Glomerular endothelial cell (primary cell): ENCODE results near the gene ZNF654. TPM values are rescaled to one million over a fixed set of nuclear protein-coding genes. Genes with fewer than 3 reads are reported as not detected.
"Not testable (repeated sequence)": the region's sequence is repeated elsewhere in the genome, so short reads cannot be mapped to it uniquely, and the experiment has no call there.

ENCODE experiments used
- DNase-seq: peaks from one replicate; pipeline ENCODE4 v3.0.0-alpha.2; 2011; ENCODE audit warnings: low read depth, low spot score; ENCODE audit errors: extremely low read depth
- total RNA-seq: library from RNA; depleted of rRNA; stranded (reverse); fragments of >200 nt; gene quantifications from 2 replicates; pipeline ENCODE4 v1.2.3, GENCODE V29; 2015

The ZNF654 gene
- total RNA-seq, 1 donor from 2014 or later, result 12.7 TPM

DNA sequence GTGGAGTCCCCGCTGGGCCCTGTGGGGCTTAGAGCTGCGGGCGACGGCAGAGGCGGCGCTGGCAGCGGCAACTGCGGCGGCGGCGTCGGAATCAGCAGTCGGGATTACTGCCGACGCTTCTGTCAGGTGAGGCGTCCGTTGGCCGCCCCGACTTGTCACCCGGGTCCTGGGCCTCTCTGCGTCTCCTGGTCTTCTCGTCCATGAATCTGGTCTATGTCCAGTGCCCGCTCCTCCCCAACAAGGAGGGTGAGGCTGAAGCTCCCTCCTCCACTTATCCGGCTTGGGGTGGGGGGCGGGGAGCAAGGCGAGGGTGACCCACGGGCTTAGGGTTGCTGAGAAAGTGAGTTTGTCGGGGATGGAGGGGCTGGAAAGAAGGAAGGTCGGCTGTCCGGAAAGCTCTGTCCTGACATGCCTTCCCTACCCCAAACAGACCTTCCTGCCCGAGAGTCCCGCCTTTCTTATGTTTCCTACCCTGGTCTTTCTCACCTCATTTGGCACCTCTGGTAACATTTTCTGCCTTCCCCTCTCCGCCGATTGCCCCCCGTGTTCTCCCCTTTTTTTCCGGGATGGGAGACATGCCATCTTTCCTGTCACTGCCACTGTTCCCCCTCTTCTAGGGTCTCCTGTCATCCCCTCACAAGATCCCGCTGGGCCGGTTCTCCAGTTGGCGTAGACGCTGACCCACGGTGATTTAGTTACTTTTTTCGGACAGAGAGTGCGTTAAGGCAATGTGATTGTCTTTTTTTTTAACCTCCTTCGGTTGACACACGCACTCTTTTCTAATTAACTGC lies 520 bp downstream of the ZNF654 start:
- DNase-seq, result no peak

DNA sequence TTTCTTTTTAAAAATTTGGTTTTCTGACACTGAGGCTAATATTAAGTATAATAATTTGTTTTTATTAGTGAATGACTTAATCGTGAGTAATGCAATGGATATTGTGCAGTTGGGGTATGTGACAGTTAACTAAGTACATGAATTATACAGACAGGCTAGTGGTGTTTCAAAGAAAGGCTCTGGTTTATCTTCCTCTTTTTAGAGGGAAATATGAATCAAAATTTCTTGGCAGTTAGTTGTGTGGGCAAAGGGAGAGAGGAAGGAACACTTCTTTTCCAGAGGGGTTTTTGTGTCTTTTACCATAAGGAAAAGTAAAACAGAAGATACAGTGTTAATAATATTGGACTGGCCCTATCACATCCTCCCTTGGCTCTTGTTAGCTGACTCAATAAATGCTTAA lies 2.7 kb downstream of the ZNF654 start:
- DNase-seq, result no peak

DNA sequence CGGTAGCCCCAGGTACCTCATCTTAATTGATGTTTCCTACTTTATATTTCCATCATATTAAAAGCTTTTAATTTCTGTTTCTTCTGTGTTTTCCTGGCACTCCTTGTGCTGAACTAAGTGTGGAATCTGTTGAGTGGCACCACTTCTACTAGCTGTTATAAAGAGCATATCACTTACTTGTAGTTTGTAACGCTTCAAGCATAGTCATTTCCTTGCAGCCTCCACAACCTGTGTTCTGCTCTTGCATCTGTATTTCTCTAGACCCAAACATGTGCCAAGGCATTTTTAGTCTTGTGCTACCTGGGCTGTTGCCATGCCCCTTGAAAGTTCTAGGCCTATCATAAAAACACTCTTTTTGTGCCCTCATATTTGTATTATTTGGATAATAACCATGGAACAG lies 16.0 kb downstream of the ZNF654 start:
- DNase-seq, result no peak

DNA sequence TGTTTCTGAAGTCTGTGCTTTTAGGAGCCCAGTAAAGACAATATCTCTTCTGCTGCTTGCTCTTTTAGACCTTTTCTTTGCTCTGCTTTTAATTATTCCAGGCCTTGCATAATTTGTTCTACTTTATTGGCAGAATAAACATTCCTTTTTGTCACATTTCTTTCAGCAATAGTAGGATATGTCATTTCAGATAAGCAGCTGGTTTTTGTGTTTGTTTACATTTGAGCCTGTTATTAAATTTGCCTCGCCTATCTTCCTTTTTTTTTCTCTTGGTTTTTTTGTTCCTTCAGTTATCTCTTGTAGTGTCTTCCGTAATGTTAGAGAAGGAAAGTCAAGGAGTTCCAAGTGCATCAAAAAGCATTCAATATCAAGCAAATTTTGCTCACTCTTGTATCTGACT lies 16.4 kb downstream of the ZNF654 start:
- DNase-seq, result no peak

DNA sequence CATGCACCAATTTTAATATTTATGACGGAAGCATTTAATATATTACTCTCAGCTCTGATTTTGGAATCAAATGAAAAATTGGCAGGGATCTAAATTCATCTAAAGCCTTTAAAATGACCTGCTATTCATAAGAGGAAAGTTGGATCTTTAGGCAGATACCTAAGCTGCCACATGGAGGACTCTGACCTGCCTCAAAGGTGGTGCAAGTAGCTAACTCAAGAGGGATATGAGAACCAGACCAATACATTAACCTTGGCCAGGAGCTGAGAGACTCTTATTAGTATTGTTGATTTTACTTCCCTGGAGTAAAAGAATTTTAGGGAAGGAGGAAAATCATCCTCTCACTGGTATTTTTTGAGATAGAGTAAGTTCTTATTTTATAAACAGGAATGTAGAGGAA lies 17.7 kb downstream of the ZNF654 start:
- DNase-seq, result no peak

DNA sequence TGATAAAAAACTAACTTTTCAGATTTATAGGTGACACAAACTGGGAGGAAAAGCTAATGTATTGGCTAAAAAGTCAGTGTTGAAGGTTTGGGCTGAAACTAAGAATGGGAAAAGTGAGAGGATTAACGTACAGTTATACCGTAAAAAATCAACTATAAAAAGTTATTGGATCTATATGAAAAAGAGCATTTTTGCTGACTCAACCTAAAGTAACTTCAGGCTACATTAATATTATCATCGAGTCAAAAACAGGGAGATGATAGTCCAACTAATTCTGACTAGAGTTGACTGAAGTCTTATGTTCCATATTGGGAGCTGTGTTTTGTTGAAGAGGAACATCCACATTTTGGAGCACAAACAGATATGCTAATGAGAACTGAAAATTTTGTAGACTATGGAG lies 19.9 kb downstream of the ZNF654 start:
- DNase-seq, result no peak

DNA sequence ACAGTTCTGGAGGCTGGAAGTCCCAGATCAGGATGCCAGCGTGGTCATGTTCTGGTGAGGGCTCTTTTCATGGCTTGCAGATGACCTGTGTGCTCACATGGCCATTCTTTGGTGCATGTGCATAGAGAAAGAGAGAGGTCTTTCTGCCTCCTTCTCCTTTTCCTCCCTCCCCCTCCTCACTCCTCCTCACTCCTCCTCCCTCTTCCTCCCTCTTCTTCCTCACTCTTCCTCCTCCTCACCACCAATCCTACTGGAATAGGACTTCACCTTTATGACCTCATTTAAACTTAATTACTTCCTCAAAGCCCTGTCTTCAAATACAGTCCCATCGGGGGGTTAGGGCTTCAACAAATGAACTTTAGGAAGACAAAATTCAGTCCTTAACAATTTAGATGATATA lies 23.8 kb downstream of the ZNF654 start:
- DNase-seq, result no peak

DNA sequence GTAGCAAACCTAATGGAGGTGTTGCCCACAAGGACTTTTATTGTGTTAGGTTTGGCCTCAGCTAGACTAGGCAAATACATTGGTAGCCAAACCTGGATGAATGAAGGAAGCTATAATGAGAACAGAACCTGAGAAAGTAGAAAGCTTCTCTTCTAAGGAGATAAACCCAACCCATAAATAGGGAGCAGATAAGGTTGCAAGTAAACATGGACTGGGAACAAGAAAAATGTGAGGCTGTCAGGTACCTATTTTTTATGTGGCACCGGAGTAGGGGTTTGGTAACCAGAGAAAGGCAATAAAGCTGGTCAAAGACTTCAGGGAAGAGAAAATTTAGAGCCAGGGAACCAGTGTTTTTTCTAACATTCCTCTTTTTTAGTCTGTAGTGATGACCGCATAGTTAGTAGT lies 25.0 kb downstream of the ZNF654 start:
- DNase-seq, result no peak

DNA sequence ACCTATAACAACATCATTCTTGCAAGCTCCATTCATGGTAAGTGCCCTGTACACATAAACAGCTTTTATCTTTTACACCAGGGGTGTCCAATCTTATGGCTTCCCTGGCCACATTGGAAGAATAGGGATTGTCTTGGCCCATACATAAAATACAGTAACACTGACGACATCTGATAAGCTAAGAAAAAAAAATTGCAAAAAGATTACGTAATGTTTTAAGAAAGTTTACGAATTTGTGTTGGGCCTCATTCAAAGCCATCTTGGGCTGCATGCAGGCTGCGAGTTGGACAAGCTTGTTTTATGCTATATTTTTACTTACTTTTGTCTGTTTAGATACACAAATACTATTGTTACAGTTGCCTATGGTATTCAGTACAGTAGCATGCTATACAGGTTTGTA lies 31.6 kb downstream of the ZNF654 start:
- no peak for DNase-seq

DNA sequence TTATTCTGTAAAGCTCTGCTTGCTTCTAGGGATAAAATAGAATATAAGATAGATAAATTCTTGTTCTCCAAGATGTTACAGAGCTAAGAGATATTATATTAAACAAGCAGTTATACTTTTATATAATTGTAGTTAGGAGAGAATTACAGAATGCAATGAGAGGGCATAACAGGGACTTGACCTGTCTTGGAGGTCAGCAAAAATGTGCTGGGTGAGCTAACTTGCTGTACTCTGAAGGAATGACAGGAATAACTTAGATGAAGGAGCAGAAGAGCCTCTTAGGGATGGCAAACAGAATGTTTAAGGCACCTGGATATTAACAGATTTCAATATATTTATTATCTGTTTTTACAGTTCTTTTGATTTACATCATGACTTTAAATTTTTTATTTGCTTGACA lies 33.2 kb downstream of the ZNF654 start:
- no peak for DNase-seq

DNA sequence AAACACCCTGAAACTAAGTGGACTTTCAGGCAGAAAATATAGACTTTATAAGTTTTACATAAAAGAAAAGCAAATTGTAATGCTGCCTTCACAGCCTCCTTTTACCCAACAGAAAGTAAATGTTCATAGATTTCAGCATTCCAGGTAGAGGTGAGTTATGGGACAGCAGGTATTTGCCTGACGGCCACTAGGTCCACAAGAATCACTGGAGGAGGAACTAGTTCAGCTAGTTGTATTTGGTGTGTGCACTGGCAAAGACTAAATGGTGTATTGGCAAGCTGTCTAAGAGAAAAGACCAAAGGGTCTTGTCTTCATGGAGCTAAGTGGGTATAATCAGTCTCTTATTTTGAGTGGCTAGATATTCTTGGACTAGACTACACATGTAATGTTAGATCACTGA lies 34.2 kb downstream of the ZNF654 start:
- DNase-seq, result no peak

DNA sequence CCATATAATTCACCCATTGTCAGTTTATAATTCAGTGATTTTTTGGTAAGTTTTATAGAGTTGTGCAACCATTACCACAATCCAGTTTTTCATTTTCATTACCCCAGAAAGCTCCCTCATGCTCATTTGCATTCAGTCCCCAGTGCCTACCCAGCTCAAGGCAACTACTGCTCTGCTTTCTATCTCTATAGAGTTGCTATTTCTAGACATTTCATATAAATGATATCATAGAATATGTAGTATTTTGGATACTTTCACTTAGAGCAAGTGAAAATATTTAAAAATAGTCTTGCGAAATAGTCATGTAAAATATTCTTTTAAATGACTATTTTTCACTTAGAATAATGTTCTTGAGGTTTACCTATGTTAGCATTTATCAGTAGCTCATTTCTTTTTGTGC lies 42.1 kb downstream of the ZNF654 start:
- DNase-seq, result no peak

DNA sequence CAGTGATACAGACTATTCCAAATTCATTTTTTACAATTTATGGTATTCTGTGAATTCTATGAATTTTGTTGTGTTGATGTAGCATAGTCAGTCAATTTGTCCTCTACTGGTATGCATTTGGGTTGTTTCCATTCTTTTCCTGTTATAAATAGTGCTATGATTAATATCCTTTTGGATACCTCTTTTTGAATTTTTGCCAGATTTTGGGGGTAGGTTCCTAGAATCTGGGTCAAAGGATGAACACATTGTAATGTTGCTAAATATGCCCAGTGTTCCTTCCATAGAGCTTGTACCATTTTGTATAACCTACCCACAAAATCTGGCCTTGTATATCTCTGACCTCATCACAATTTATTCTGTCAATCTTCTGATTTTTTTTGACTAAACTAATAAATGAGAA lies 46.3 kb downstream of the ZNF654 start:
- DNase-seq, result no peak

DNA sequence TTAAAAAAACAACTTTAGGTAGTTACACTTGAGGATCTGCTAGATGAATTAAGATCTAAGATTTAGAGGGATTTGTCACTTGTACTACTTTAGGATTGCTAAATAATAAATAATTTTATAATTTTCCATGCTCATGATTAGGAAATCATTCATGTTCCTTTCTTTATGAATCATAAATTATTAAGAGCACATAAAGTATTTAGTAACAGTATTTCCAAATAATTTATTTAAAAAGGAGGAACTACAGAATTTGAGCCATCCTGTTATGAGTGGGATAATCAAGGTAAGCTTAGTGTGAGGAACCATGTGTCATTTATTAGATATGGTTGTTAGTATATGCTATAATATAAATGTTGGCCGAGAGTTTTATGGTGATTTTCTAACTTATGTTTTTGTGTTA lies 53.2 kb downstream of the ZNF654 start:
- DNase-seq, result no peak

DNA sequence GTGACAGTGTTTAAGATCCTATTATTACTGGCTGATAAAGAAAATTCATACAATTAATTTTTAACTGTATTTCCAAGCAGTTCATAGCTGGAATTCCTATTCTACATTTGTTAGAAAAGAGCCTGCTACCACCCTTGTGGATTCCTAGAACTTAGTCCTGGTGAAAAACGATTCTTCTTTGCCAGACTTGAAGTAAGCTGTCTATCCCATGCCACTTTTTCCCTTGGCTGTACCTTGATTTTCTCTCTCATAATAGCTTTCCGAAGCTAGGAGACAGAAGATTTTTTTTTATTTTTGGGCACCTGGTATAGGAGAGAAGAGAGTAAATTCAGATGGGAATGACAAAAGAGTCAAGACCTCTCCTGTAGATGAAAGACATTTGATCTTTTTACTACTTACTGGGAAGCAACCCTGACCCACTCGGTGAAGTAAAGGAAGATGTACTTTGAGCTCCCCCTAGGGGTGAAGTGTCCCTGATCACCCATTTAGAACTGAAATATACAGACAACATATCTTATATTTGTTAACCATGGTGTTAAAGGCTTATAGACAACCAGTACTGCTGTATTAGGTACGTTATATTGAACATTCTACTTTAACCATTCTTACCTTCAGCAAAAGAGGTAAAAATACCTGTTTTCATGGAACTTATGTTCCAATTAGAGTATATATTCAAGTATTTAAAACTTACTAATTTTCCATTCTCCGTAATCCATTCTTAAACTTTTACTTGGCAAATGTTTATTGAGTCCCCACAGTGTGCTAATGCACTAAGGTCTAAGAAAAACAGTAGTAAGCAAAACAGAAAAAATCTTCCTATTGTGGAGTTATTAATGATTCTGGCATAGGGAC lies 54.5 kb downstream of the ZNF654 start:
- DNase-seq, result peak; percentile 70

DNA sequence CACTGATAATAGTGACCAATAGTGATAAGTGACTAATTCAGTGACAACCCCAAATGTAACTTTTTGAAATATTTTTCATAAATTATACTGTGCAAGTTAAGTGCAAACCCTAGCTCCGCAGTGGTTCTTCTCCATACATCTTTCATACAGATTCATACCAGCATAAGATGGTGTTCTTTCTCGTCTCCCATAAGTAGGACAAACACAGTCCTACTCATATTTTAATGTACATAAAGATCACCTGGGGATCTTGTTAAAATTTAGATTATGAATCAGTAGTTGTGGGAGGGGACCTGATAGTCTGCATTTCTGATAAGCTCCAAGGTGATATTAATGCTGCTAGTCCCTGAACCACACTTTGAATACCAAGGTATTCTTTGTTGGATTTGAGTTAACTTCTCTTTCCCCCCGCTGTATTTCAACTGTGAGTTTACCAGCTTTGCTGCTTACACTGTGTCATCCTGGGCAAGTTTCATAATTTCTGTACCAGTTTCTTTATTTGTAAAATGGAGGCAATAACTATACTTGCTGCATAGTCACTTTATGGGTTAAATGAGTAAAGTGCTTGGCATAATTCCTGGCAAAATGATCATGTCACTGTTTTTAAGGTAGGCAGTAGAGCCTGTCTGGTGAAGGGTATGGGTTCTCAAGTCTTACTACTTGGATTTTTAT lies 56.0 kb downstream of the ZNF654 start:
- DNase-seq, result no peak

DNA sequence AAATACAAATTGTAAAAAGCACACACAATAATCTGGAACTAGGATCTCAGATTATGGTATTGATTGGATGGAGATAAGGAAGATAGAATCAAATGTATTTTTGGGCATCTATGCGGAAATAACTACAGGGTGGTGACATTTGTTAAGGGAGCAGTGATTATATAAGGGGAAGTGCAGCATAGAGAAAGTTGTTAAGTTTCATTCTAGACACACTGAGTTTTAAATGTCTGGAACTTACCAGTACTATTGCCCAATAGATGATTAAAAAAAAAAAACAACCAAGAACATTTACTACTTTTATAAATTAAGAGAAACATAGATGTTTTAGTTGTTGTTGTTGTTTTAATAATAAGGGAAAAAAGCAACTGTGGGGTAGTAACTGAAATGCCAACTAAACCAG lies 58.6 kb downstream of the ZNF654 start:
- DNase-seq, result no peak

DNA sequence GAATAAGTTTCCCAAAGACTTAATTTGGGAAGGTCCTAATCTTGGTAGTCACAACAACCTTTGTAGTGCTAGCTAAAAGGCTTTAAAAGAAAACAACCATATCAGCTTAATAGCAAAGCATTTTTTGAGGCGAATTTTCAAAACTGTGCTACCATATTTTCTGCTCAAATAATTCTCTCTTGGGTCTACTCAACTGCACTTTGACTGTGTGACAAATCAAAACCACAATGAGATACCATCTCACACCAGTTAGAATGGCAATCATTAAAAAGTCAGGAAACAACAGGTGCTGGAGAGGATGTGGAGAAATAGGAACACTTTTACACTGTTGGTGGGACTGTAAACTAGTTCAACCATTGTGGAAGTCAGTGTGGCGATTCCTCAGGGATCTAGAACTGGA lies 59.5 kb downstream of the ZNF654 start:
- DNase-seq, result not testable (repeated sequence)

DNA sequence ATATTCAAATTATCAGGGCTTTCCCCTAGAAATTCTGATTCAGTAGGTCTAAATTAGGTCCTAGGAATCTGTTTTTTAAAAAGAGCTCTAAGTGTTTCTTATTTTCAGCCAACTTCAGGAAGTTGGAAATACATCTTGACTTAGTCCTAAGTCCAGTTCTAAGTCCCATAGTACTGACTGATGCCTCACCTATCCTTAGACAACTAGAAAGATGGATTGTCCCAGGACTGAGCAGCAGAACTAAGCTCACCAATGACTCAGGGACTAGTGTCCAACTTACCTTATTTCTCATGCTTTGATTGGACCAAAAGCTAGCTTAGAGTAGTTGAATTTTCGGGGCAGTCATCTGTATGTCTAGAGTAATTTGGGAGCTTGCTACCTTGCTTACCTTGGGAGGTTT lies 64.5 kb downstream of the ZNF654 start:
- no peak for DNase-seq

DNA sequence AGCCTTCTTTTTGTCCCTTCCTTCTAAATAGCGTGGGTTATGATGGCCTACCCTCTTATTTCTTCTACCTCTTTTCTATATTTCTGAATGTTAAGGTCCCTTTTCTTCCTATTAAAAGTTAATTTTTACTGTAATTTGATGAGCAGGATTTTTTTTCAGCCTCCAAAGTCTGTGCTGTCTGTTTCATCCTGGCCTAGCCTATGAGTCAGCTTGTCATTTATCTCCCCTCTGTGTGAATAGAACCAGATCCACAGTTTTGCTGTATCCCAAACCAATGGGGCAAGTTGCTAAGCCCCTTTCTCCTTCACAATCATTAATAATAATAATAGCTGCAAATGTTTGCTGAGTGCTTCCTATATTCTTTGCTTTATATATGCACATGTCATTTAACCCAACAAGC lies 72.6 kb downstream of the ZNF654 start:
- DNase-seq, result no peak

DNA sequence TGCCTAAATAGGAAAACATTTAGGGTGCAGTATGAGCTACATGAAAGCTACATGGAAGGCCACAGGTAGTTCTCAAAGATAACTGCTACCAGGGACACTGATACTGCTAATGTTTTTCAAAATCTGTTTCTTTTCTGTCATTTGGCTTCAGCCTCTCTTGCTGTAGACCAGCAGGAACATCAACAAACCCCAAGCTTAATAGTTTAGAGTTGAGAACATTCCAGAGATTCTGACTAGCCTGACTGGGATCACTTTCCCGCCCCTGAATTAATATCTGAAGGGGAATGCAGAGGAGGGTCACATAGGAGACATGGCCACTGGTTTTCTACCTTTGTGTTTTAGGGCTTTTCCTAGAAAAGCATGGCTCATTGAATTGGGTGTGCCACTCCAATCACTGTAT lies 73.8 kb downstream of the ZNF654 start:
- DNase-seq, result no peak
